ENCODE data around the gene XKR7. TPM values are rescaled to one million over a fixed set of nuclear protein-coding genes. Genes with fewer than 3 reads are reported as not detected.
A peak's percentile ranks its signal among the peaks of the same experiment; 100 is the strongest.

Gene XKR7
- total RNA-seq, 6 experiments from 2014 or later = not detected

DNA sequence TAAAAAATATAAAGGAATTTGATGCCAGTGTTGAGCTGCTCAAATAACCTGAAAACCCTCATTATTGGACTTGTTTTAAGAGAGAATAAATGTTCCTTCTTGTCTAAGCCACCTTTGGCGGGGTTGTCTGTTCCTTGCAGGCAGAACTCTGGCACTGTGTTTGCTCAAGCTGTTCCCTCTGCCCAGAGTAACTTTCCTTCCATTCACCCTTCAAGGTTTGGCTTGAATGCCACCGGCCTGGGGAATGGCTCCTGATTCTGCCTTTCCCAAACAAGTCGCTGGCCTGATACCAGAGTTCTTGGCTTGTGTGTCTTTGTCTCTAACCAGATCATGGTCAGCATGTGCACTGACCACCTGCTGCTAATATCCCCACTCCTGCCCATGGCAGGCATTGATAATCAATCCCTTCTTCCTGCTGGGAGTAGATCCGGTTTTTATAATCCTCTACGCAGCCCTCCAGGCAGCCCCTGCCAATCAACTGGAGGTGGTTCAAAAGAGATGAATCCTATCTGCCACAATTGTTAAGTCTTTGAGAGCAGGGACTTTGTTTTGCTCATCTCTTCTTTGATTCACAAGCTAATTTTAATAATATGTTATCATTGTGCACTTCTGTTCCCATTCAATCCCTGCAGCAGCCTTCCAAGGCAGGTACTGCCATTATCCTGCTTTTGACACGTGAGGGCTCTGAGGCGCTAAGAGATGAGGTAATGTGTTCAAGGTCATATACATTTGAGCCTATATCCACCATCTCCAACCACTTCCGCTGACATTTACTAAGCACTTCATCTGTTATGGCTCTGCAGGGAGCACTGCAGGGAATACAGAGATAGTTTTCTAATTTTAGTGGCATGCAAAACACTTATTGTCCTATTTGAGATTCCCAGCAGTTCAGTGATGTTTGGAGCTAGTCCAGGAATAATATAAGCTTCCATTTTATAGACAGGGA is 39.2 kb downstream of the XKR7 start:
- H3K4me1 ChIP-seq = no peaks in the 10 kb centered on the region
- no peaks in the 10 kb centered on the region for H3K36me3 ChIP-seq
- no peak overlapping the region for H3K27ac ChIP-seq
- H3K4me3 ChIP-seq = no peak overlapping the region
- no peaks in the 10 kb centered on the region for H3K9me3 ChIP-seq
- 30% methylated on average over 7 of the region's 8 CpGs for WGBS (ENCODE audit: insufficient coverage, low coverage, low lambda C conversion rate, missing lambda C conversion rate)
- TF ChIP-seq POLR2A (IDR thresholded peaks at IDR 0.05) = no peak
- TF ChIP-seq, protein P1, sequence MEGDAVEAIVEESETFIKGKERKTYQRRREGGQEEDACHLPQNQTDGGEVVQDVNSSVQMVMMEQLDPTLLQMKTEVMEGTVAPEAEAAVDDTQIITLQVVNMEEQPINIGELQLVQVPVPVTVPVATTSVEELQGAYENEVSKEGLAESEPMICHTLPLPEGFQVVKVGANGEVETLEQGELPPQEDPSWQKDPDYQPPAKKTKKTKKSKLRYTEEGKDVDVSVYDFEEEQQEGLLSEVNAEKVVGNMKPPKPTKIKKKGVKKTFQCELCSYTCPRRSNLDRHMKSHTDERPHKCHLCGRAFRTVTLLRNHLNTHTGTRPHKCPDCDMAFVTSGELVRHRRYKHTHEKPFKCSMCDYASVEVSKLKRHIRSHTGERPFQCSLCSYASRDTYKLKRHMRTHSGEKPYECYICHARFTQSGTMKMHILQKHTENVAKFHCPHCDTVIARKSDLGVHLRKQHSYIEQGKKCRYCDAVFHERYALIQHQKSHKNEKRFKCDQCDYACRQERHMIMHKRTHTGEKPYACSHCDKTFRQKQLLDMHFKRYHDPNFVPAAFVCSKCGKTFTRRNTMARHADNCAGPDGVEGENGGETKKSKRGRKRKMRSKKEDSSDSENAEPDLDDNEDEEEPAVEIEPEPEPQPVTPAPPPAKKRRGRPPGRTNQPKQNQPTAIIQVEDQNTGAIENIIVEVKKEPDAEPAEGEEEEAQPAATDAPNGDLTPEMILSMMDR (IDR thresholded peaks at IDR 0.05) = no peak
- ATAC-seq = peak in 1 of 4 donors; percentile 11
- DNase-seq = no peak
- H3K27me3 ChIP-seq = no peaks in the 10 kb centered on the region
- intact Hi-C loops (cut with DNase I) = no loop called here

DNA sequence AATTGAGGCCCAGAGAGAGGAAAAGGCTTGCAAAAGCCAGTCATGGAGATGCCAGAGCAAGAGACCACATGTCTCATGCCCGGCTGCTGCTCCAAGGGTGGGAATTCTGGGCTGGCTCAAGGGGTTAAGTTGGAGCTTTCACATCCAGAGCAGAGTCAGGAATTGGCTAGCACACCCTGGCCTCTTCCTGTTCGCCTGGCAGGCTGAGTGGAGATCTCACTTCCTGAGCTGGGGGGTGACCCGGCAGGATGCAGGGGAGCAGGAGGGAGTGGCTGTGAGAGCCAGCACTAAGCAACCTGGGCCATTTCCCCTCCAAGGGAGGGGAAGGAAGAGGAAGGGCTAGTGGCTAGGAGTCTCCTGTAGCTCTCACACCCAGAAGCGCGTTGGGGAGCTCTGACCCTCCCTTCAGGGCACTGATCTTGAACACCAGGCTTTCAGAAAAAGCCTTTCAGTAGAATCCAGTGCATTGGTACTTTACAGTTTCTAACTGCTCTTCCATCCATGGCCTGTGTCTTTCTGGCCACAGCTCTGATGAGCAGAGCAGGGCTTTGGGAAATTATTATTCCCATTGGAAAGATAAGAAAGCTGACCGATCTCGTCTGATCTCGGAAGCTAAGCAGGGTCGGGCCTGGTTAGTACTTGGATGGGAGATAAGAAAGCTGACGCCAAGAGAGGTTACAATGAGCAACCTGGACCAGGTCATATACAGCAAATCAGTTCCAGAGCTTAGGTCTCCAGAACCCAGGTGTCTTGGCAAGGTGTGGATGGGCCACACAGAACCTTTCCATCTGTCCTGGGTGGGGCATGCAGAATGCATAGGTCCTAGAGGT is 40.1 kb downstream of the XKR7 start:
- H3K4me3 ChIP-seq = no peak overlapping the region
- DNase-seq (peak in 2 of 3 donors; percentile 45 to 56), ATAC-seq (peak; percentile 76 to 82 (median 78))
- H3K4me1 ChIP-seq = no peaks in the 10 kb centered on the region
- 30% methylated on average over 8 of the region's 10 CpGs for WGBS (ENCODE audit: insufficient coverage, low coverage, low lambda C conversion rate, missing lambda C conversion rate)
- no peak overlapping the region for H3K27ac ChIP-seq
- no peaks in the 10 kb centered on the region for H3K36me3 ChIP-seq
- no peaks in the 10 kb centered on the region for H3K9me3 ChIP-seq
- TF ChIP-seq, protein P1 (IDR thresholded peaks at IDR 0.05) = no peak
- TF ChIP-seq POLR2A (IDR thresholded peaks at IDR 0.05) = no peak
- no peaks in the 10 kb centered on the region for H3K27me3 ChIP-seq
- intact Hi-C loops (cut with DNase I) = no loop called here

DNA sequence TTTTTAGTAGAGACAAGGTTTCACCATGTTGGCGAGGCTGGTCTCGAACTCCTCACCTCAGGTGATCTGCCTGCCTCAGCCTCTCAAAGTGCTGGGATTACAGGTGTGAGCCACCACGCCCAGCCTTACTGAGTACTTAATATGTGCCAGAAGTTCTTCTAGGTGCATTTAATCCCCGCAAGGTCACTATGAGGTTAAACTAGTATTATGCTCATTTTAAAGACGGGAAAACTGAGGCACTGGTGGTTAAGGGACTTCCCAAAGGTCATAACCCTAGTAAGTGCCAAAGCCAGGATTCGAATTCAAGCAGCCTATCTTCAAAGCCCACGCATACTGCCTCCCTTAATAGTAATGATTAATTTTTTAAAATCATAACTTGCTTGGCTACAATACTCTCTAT is 41.6 kb downstream of the XKR7 start:
- ATAC-seq (no peak), DNase-seq (no peak)
- WGBS (ENCODE audit: insufficient coverage, low coverage, low lambda C conversion rate, missing lambda C conversion rate) = 64% methylated on average over 7 of the region's 7 CpGs
- Histone ChIP-seq H3K4me1 (no peaks in the 10 kb centered on the region), H3K9me3 (no peaks in the 10 kb centered on the region), H3K36me3 (no peaks in the 10 kb centered on the region), H3K27ac (no peak overlapping the region), H3K4me3 (no peak overlapping the region), H3K27me3 (no peaks in the 10 kb centered on the region)
- TF ChIP-seq POLR2A (IDR thresholded peaks at IDR 0.05) = no peak
- intact Hi-C loops (cut with DNase I) = no loop called here

DNA sequence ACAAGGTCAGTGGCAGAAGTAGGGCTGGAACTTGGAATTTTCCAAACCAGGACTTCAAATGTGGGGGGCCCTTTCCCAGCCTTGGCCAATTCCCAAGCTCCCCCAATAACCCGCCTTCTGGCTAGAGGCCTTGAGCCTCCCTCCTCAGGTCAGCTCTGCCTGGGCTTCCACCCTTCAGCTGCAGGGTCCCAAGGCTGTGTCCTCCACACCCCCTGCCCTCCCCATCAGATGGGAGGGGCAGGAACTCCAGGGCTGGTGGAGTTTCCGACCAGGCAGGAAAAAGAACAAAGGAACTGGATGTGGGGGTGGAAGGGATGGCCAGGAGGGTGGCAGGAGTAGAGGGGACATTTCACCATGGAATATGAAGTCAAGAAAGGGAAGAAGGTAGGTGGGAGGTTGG is 42.1 kb downstream of the XKR7 start, which contains the start of gene CCM2L:
Gene CCM2L (plus strand): TSS at position 338 of the 400 bp plus-strand sequence. CDS start 17 bp downstream, at position 355.
- ATAC-seq = peak; percentile 28 to 57 (median 42)
- no peaks in the 10 kb centered on the region for H3K36me3 ChIP-seq
- TF ChIP-seq POLR2A (IDR thresholded peaks at IDR 0.05) = no peak
- no peaks in the 10 kb centered on the region for H3K9me3 ChIP-seq
- 43% methylated on average over 2 of the region's 2 CpGs for WGBS (ENCODE audit: insufficient coverage, low coverage, low lambda C conversion rate, missing lambda C conversion rate)
- no peaks in the 10 kb centered on the region for H3K27me3 ChIP-seq
- H3K4me1 ChIP-seq = no peaks in the 10 kb centered on the region
- no peak within 1 kb of the TSS for H3K27ac ChIP-seq
- no peak for DNase-seq
- H3K4me3 ChIP-seq = peak within 1 kb of the TSS in 2 of 3 donors; percentile 16 to 21
- intact Hi-C loops (cut with DNase I) = no loop called here

DNA sequence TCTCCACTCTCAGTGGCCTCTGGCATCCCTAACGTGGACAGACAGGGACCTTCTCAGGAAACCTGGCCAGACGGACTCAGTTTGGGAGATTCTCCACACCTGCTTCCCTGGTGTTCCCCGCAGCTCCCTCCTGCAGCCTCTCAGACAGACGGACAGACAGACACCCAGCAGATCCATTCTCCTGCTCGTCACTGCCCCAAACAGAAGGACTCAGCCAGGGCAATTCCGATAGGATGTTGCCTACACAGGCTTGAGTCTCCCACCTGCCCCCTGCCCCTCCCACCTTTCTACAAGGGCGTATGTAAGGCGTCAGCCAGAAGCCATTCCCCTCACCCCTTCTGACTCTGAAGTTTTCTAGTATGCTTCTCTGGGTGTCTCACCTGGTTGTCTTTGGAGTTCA is 42.7 kb downstream of the XKR7 start:
- no peak for DNase-seq
- Histone ChIP-seq H3K4me3 (peak overlapping the region in 2 of 3 donors; percentile 16 to 21), H3K9me3 (no peaks in the 10 kb centered on the region), H3K27me3 (no peaks in the 10 kb centered on the region), H3K27ac (no peak overlapping the region), H3K36me3 (no peaks in the 10 kb centered on the region), H3K4me1 (no peaks in the 10 kb centered on the region)
- intact Hi-C loops (cut with DNase I) = no loop called here
- TF ChIP-seq POLR2A (IDR thresholded peaks at IDR 0.05) = no peak
- TF ChIP-seq, protein P1 (IDR thresholded peaks at IDR 0.05) = no peak
- WGBS (ENCODE audit: insufficient coverage, low coverage, low lambda C conversion rate, missing lambda C conversion rate) = 11% methylated on average over 5 of the region's 8 CpGs
- peak in 2 of 4 donors; percentile 13 to 16 for ATAC-seq

All from right lobe of liver (tissue), 6 donors.